Activated naive CD8-positive, alpha-beta T cell treated with anti-CD3 and anti-CD28 coated beads, Interleukin-2, amount 50 U/mL, for 24 hours (primary cell): ENCODE measurements around the gene INO80C.
A peak's percentile ranks its signal among the peaks of the same experiment; 100 is the strongest.
"Not testable (repeated sequence)": the region's sequence is repeated elsewhere in the genome, so short reads cannot be mapped to it uniquely, and the experiment has no call there.

Experiments used
- ATAC-seq: fragments of 150-1000 bp; cut with Tn5 transposase; one replicate; pipeline ENCODE4 v1.10.0; 2021
- DNase-seq: peaks from one replicate; pipeline ENCODE4 v3.0.0; 2021
- H3K27ac Mint-ChIP-seq: one replicate; pipeline ENCODE4 v1.8.0; 2021; ENCODE audit warnings: mild to moderate bottlenecking, mixed read lengths
- H3K27me3 Mint-ChIP-seq: one replicate; pipeline ENCODE4 v1.8.0; 2021; ENCODE audit warnings: mixed read lengths
- H3K36me3 Mint-ChIP-seq: one replicate; pipeline ENCODE4 v1.8.0; 2021; ENCODE audit warnings: low read depth, mixed read lengths
- H3K4me1 Mint-ChIP-seq: one replicate; pipeline ENCODE4 v1.8.0; 2021; ENCODE audit warnings: mixed read lengths
- H3K4me3 Mint-ChIP-seq: one replicate; pipeline ENCODE4 v1.8.0; 2021; ENCODE audit warnings: mild to moderate bottlenecking, moderate library complexity, mixed read lengths
- H3K9me3 Mint-ChIP-seq: one replicate; pipeline ENCODE4 v1.8.0; 2021; ENCODE audit warnings: mixed read lengths

The INO80C gene

DNA sequence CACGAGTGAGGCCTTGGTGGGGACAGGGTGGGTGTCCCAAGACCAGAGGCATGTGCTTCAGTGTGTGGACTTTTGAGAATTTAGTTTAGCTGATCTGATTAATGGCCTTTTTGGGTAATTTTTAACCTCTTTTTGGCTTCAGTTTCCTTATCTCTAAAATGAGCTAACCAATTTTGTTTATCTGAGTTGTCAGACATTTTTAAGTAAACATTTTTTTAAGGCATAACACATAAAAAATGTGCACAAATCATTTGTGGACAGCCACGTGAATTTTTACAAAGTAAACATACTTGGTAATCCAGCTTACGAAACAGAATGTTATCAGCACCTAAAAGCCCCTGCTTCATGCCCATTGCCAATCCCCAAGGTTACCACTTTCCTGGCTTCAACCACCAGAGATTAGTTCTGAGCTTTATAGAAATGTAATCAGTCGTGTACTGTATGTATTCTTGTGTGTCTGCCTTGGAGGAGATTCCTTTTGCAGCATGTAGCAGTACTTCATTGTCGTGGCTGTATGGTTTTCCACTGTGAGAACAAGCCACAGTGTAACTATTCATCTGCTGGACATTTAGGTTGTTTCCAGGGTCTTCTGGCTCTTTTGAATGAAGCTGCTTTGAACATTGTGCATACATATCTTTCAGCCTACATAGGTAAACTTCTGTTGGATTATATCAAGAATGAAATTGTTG, 8.4 kb upstream of the INO80C start:
- DNase-seq (no peak), ATAC-seq (no peak)
- Mint-ChIP-seq H3K27me3 (peaks cover 2% of the 10 kb centered on the region), H3K4me3 (no peak overlapping the region), H3K9me3 (no peaks in the 10 kb centered on the region), H3K27ac (no peak overlapping the region), H3K4me1 (no peaks in the 10 kb centered on the region), H3K36me3 (no peaks in the 10 kb centered on the region)

GRCh38 chr18:35504996-35505395, 7.2 kb upstream of the INO80C start:
- DNase-seq: no peak
- H3K4me1 Mint-ChIP-seq: no peaks in the 10 kb centered on the region
- H3K27ac Mint-ChIP-seq: no peak overlapping the region
- ATAC-seq: no peak
- H3K4me3 Mint-ChIP-seq: no peak overlapping the region
- H3K36me3 Mint-ChIP-seq: no peaks in the 10 kb centered on the region
- peaks cover 2% of the 10 kb centered on the region for H3K27me3 Mint-ChIP-seq
- H3K9me3 Mint-ChIP-seq: no peaks in the 10 kb centered on the region

GRCh38 chr18:35502052-35502451, 4.3 kb upstream of the INO80C start:
- DNase-seq: no peak

DNA sequence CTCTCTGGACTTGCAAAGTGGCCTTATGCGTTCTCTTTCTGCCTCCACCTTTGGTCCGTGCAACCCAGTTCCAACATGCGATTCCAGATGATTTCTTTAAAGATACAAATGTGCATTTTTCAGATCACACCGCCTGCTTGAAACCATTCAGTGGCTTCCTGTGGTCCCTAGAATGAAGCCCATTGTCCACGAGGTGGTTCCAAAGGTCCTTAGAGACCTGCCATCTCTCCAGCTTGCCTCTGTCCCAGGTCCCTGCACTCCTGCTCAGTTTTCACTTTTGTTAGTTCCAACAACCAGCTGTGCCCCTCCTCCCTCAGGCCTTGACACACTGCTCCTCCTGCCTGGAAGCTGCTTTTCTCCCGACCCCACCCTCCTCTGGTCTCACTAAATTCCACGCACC, 3.6 kb upstream of the INO80C start:
- no peak overlapping the region for H3K4me3 Mint-ChIP-seq
- H3K4me1 Mint-ChIP-seq: peaks cover 21% of the 10 kb centered on the region
- no peak overlapping the region for H3K27ac Mint-ChIP-seq

More at GRCh38 chr18:35502052-35502451, 4.3 kb upstream of the INO80C start:
- Mint-ChIP-seq H3K4me1 (peaks cover 14% of the 10 kb centered on the region), H3K4me3 (no peak overlapping the region), H3K27ac (no peak overlapping the region), H3K9me3 (no peaks in the 10 kb centered on the region), H3K36me3 (no peaks in the 10 kb centered on the region), H3K27me3 (peaks cover 2% of the 10 kb centered on the region)
- no peak for ATAC-seq

DNA sequence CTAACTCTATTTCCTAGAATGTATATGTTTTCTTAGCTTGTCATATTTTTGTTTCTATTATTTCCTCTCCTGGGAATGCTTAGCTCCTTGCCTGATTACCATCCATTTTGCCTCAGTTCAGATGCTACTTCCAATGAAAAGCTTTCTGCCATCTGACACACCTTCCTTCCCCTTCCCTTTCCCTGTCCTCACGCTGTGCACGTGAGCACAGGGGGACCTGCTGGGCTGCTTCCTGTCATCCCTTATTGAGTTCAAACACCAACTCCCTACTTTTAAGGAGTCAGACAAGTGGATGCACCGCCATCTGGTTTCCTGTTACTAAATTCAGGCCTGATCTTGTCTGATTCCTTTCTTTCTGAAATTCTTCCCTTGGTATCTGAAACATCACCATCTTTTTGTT, 2.4 kb upstream of the INO80C start:
- no peaks in the 10 kb centered on the region for H3K9me3 Mint-ChIP-seq
- no peaks in the 10 kb centered on the region for H3K36me3 Mint-ChIP-seq
- no peak overlapping the region for H3K4me3 Mint-ChIP-seq
- H3K4me1 Mint-ChIP-seq: peaks cover 31% of the 10 kb centered on the region
- DNase-seq (no peak), ATAC-seq (no peak)
- H3K27me3 Mint-ChIP-seq: peaks cover 2% of the 10 kb centered on the region
- H3K27ac Mint-ChIP-seq: no peak overlapping the region

More for the DNA sequence above, 3.6 kb upstream of the INO80C start:
- H3K36me3 Mint-ChIP-seq: no peaks in the 10 kb centered on the region
- ATAC-seq (no peak), DNase-seq (no peak)
- H3K27me3 Mint-ChIP-seq: peaks cover 2% of the 10 kb centered on the region
- H3K9me3 Mint-ChIP-seq: no peaks in the 10 kb centered on the region

- Mint-ChIP-seq H3K4me1 (peaks cover 43% of the 10 kb centered on the region), H3K4me3 (peak overlapping the region; percentile 88), H3K27me3 (peaks cover 2% of the 10 kb centered on the region), H3K36me3 (peaks cover 4% of the 10 kb centered on the region), H3K9me3 (no peaks in the 10 kb centered on the region), H3K27ac (peak overlapping the region; percentile 94)
- no peak for DNase-seq
- ATAC-seq: peak; percentile 22
Measured at GRCh38 chr18:35497027-35497369, 762 bp downstream of the INO80C start.

DNA sequence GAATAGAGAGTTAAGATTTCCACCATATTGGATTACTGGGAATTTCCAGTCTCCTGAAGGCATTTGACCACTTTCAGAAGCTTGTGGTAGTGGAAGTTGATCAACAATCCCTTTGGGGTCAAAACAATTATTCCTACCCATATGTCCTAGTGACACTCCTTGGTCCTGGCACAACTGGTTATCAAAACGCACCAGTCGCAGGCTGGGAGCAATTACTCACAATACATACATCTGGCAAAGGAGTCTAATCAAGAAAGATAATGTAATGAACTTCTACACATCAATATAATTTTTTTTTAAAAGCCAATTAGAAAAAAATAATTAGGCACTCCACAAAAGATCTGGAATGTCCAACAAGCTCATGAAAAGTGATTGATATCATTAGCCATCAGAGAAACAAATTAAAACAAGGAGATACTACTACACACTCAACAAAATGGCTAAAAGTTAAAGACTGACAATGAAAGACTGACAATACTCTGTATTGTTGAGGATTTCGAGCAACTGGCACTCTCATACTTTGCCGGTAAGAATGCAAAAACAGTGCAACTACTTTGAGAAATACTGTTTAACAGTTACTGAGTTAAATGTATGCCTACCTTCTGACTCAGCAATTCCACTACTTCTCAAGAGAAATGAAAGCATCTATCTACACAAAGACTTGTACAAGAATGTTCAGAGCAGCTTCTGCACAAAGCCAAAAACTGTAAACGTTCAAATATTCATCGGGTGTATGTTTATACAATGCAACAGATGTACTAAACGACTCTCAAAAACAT, 2.0 kb downstream of the INO80C start:
- Mint-ChIP-seq H3K27ac (peak overlapping the region; percentile 94), H3K27me3 (no peaks in the 10 kb centered on the region), H3K9me3 (no peaks in the 10 kb centered on the region), H3K4me3 (peak overlapping the region; percentile 88), H3K36me3 (peaks cover 4% of the 10 kb centered on the region), H3K4me1 (peaks cover 54% of the 10 kb centered on the region)
- DNase-seq (no peak), ATAC-seq (no peak)

DNA sequence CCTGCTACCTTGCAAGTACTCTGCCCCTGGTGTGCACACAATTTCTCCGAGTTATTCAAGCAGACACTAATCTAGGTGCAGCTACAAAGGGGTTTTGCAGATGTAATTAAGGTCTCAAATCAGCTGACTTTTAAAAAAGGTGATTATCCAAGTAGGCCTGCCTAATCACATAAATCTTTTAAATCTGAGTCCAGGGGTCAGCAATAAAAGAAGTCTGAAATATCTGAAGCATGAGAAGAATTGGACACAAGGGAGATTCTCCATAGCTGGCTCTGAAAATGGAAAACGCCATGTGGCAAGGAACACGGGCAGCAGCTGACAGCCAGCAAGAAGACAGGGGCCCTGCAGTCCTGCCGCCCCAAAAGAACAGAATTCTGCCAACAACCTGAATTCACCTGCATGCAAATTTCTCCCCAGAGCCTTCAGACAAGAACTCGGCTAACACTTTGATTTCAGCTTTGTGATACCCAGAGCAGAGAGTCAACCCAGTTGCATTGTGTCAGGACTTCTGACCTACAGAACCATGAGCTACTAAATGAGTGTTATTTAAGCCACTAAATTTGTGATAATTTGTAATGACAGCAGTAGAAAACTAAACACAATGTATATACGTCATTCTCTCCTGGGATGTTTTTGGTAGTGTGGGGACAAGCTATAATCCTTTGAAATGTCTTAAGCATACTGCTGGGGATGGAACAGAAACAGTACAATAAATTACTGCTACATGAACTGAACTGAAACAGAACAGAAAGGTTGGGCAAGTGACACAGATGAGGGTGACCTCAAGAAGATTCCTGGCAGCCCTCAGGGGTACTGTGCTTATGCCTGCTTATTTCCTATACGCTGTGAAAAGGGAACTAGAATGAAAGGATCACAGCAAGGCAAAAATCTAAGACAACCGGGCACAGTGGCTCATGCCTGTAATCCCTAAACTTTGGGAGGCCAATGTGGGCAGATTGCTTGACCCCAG, 3.2 kb downstream of the INO80C start:
- Mint-ChIP-seq H3K36me3 (peaks cover 8% of the 10 kb centered on the region), H3K4me3 (no peak overlapping the region), H3K4me1 (peaks cover 58% of the 10 kb centered on the region), H3K27ac (no peak overlapping the region), H3K27me3 (no peaks in the 10 kb centered on the region), H3K9me3 (no peaks in the 10 kb centered on the region)
- no peak for ATAC-seq
- no peak for DNase-seq

GRCh38 chr18:35491700-35492077, 6.1 kb downstream of the INO80C start:
- no peak overlapping the region for H3K4me3 Mint-ChIP-seq
- H3K36me3 Mint-ChIP-seq: peaks cover 18% of the 10 kb centered on the region
- H3K9me3 Mint-ChIP-seq: peaks cover 4% of the 10 kb centered on the region
- H3K27ac Mint-ChIP-seq: no peak overlapping the region
- DNase-seq: no peak
- peaks cover 62% of the 10 kb centered on the region for H3K4me1 Mint-ChIP-seq
- no peaks in the 10 kb centered on the region for H3K27me3 Mint-ChIP-seq
- ATAC-seq: peak; percentile 67

- DNase-seq (no peak), ATAC-seq (no peak)
- H3K27ac Mint-ChIP-seq: no peak overlapping the region
- H3K4me3 Mint-ChIP-seq: no peak overlapping the region
- H3K9me3 Mint-ChIP-seq: peaks cover 4% of the 10 kb centered on the region
- no peaks in the 10 kb centered on the region for H3K27me3 Mint-ChIP-seq
- H3K4me1 Mint-ChIP-seq: peaks cover 57% of the 10 kb centered on the region
- H3K36me3 Mint-ChIP-seq: peaks cover 18% of the 10 kb centered on the region
Measured at GRCh38 chr18:35490894-35491699, 6.7 kb downstream of the INO80C start.

GRCh38 chr18:35489913-35490490, 7.8 kb downstream of the INO80C start:
- H3K27ac Mint-ChIP-seq: no peak overlapping the region

GRCh38 chr18:35489281-35489680, 8.5 kb downstream of the INO80C start:
- H3K27me3 Mint-ChIP-seq, DNase-seq, H3K4me3 Mint-ChIP-seq, H3K9me3 Mint-ChIP-seq, H3K27ac Mint-ChIP-seq, ATAC-seq: not testable (repeated sequence)
- Mint-ChIP-seq H3K36me3 (peaks cover 16% of the 10 kb centered on the region), H3K4me1 (peaks cover 55% of the 10 kb centered on the region)

More at GRCh38 chr18:35489913-35490490, 7.8 kb downstream of the INO80C start:
- no peak for DNase-seq
- Mint-ChIP-seq H3K36me3 (peaks cover 18% of the 10 kb centered on the region), H3K27me3 (no peaks in the 10 kb centered on the region), H3K4me1 (peaks cover 56% of the 10 kb centered on the region), H3K9me3 (peaks cover 4% of the 10 kb centered on the region), H3K4me3 (no peak overlapping the region)
- ATAC-seq: no peak

- not testable (repeated sequence) for H3K27me3 Mint-ChIP-seq, ATAC-seq, H3K4me3 Mint-ChIP-seq, H3K9me3 Mint-ChIP-seq, DNase-seq, H3K27ac Mint-ChIP-seq
- Mint-ChIP-seq H3K4me1 (peaks cover 58% of the 10 kb centered on the region), H3K36me3 (peaks cover 18% of the 10 kb centered on the region)
Measured at GRCh38 chr18:35488396-35488795, 9.4 kb downstream of the INO80C start.
